ENCODE measurements around the gene ARHGAP12.
"Not testable (repeated sequence)": the region's sequence is repeated elsewhere in the genome, so short reads cannot be mapped to it uniquely, and the experiment has no call there.

Gene ARHGAP12, protein sequence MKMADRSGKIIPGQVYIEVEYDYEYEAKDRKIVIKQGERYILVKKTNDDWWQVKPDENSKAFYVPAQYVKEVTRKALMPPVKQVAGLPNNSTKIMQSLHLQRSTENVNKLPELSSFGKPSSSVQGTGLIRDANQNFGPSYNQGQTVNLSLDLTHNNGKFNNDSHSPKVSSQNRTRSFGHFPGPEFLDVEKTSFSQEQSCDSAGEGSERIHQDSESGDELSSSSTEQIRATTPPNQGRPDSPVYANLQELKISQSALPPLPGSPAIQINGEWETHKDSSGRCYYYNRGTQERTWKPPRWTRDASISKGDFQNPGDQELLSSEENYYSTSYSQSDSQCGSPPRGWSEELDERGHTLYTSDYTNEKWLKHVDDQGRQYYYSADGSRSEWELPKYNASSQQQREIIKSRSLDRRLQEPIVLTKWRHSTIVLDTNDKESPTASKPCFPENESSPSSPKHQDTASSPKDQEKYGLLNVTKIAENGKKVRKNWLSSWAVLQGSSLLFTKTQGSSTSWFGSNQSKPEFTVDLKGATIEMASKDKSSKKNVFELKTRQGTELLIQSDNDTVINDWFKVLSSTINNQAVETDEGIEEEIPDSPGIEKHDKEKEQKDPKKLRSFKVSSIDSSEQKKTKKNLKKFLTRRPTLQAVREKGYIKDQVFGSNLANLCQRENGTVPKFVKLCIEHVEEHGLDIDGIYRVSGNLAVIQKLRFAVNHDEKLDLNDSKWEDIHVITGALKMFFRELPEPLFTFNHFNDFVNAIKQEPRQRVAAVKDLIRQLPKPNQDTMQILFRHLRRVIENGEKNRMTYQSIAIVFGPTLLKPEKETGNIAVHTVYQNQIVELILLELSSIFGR

DNA sequence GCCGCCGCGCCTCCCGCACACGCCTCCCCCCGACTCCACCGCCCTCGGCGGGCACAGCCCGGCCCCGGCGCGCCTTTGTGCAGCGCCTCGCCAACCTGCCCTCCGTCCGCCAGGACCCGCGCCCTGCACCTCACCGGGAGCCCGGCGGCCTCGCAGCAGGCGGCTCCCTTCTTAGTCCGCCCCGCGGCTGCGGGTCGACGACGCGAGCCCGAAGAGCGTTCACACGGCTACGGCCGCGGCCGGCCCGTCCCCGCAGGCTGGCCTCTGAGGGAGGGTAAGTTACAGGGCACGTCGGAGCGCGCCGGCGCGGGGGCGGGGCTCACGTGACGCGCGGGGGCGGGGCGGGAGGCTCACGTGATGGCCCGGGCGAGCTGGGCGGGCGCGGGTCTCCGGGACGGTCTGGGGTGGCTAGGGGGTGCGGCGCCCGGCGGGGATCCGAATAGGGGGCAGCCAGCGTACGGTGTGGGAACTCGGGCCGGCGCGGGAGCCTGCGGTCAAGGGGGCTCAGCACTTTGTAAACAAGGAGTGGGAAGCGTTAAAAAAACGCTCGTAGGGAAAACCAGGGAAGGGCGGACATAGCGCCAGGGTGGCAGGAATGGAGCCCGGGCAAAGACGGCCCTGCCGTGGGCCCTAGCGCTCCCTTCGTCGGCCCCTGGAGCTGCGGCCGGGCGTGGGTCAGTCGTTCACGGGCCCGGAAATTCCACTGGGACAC is at the start of gene ARHGAP12:
ARHGAP12 (minus strand) TSS at position 283 of the 712 bp plus-strand sequence. CDS start 19,976 bp downstream, outside the sequence.
- peak; percentile 13 for DNase-seq

DNA sequence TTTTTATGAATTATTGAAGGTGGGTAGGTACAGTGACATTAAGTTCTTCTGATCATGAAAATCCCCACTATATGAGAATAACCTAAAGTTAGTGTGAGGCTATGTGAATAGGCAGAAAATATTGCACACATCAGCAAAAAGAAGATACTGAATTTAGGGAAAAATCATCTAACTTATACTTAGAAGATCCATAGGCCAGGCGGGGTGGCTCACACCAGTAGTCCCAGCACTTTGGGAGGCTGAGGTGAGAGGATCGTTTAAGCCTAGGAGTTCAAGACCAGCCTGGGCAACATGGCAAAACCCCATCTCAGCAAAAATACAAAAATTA is 49.5 kb upstream of the ARHGAP12 start:
- DNase-seq = no peak

DNA sequence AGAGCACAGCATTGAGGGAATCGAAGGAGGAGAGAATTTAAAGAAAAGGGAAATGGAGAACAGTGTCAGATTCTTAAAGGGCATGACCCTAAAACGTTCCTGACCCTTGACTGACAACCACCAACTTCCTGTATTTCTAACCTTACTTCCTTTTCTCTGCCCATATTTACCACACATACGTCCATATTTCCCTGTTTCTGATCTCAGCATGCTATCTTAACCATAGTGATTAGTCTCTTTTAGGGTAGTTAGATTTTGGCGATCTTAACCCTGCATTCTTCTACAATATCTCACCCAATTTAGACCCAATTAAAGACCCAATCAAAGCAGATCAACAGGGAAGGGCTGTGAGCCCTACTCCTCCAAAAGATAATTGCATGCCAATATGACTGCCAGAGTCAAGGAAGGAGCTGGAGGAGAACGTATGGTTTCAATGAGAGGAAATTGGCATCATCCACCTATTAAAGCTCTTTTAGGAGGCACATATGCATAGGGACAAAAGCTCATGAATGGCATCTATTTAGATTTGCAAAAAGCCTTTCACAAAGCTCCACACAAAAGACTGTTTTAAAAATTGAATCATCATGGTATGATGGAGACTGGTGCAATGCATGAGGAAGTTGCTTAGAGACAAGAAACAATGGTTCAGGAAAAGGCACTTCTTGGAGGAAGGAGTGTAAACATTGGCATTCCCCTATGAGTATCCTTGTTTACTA is 49.0 kb upstream of the ARHGAP12 start:
- no peak for DNase-seq

DNA sequence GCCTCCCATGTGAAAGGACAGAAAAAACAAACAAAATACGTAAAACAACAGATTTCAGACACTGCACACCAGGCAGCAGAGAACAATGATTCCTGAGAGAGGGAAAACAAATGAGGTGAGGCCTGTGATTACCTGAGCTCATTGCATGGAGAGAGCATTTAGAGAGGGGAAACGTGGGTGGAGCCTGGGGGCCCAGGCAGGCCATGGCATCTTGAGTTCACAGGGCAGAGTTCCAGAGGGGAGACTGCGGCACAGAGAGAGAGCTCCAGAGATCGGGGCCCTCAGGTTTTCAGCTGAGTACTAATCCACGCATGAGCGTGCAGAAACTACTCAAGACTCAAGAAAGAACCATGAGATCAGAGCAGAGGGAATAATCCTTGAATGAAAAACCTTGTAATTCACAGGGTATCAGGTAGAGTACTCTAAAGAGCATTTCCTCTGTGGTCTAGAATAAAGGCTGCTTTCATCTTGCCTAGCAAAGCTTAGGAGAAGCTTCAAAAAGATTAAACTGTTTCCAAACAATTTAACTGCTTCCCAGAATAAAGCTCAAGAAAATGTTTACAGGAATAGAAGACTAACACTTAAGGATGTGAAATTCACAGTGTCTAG is 46.6 kb upstream of the ARHGAP12 start:
- DNase-seq = no peak

DNA sequence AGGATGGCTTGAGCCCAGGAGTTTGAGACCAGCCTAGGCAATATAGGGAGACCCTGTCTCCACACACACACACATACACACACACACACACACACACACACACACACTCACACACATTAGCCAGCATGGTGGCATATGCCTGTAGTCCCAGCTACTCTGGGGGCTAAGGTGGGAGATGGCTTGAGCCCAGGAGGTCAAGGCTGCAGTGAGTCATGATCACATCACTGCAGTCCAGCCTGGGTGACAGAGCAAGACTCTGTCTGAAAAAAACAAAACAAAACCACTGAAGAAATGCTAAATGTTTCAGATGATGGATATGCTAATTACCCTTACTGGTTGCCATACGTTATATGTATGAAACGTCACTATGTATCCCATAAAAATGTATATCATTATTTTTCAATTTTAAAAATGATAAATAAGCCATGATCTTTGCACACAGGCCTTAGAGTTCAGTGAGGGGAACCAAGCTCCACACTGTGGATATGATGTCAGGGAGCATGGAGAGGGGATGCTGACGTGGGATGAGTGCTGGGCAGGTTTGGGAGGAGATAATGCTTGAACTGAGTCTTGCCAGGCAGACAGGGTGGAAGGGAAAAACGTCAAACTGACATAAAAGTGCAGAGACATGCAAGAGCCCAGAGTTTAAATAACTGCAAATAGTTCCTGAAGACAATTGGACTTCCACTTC is 45.9 kb upstream of the ARHGAP12 start:
- no peak for DNase-seq

DNA sequence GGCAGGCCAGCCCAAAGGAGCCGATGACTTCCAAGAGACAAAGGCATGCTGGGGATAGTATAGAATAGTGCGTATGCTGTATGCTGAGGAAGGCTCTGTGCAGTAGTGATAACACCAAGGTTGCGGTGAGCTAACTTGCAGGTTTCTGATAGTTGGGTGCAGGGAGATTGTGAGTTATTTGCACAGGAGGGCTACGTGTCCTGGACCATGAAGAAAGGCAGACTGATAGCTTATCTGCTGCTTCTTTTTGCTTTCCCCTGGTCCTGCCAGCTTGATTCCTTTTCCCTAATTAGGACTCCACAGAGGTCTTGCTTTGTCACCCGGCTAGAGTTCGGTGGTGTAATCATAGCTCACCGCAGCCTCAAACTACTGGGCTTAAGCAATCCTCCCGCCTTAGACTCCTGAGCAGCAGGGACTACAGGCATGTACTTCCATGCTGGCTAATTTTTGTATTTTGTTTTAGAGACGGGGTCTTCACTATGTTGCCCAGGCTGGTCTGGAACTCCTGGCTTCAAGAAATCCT is 43.9 kb upstream of the ARHGAP12 start:
- no peak for DNase-seq

DNA sequence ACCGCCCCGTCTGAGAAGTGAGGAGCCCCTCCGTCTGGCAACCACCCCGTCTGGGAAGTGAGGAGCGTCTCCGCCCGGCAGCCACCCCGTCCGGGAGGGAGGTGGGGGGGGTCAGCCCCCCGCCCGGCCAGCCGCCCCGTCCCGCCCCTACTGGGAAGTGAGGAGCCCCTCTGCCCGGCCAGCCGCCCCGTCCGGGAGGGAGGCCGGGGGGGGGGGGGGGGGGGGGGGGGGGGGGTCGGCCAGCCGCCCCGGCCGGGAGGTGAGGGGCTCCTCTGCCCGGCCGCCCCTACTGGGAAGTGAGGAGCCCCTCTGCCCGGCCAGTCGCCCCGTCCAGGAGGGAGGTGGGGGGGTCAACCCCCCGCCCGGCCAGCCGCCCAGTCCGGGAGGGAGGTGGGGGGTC is 41.2 kb upstream of the ARHGAP12 start:
- DNase-seq = not testable (repeated sequence)

DNA sequence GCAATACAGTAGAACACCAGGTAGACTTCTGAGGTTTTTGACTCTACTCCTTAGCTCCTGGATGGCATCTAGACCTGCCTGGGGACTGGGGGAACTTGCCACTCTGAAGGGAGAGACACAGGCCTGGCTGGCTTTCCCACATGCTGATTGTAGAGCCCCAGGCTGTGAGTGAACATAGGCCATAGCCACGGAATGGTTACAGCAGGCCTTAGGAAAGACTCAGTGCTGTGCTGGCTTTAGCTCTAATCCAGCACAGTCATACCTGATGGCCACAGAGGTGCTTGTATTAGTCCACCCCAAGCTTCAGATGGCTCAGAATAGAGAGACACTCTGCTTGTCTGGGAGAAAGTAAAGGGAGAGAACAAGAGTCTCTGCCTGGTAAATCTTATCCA is 35.0 kb upstream of the ARHGAP12 start:
- DNase-seq = no peak

DNA sequence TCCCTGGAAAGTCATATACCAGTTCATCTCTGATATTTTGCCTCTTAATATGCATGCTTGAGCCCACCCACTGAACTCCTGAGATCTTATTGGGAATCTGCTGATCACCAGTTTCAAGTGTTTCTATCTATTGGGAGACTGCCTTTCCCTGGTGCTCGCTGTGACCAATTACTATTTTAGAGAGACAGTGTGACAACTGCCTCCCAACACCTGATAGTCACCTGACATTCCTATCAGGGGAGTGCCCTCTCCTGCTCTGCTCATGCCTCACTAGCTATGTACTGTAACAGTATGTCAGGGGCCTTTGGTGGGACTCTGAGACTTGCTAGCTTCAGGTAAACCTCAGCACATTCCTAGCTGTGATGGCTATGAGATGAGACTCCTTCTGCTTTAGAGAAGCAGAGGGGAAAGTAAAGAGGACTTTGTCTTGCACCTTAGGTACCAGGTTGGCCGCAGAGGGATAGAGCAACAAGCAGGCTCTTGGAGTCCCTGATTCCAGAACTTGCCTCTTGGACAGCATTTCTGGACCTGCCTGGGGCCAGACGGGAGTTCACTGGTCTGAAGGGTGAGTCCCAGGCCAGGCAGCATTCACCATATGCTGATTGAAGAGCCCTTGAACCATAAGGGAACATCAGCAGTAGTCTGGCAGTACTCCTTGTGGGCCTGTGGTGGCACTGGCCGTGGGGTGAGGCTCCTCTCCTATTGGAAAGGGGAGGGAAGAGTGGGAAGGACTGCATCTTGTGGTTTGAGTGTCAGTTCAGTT is 34.4 kb upstream of the ARHGAP12 start:
- DNase-seq = no peak

DNA sequence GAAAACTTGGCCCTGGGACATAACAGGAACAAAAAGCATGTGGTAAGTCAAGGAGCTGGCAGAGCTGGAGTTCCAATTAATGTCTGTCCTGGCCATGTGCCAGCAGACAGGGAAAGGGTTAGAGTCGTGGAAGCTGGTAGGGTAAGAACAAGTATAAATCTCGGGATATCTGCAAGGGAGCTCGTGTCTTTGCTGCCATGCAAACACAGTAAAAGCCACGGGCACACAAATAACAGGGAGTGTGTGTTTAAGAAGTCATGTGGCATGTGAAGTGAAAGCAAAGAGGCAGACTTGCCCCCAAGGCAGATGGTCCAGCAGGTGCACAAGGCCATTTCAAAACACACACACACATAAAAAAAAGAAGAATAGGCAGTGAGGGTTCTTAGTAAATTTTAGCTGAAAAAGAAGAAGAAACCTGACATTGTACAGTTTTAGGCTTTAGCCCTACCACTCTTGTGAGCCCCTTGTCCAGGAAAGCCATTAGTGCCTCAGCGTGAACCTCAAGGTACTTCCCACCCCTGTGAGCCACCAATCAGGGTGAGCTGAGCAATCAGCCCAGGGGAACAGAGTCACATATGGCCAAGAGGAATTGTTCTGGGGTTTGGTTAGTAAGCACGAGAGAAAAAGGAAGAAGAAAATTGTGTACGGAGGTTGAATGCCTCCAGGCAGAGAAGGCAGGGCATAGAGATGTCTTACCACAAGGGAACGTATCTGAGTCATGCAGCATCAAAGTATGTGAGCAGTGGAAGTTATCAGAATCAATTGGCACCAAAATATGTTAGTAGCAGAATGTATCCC is 32.8 kb upstream of the ARHGAP12 start:
- no peak for DNase-seq

DNA sequence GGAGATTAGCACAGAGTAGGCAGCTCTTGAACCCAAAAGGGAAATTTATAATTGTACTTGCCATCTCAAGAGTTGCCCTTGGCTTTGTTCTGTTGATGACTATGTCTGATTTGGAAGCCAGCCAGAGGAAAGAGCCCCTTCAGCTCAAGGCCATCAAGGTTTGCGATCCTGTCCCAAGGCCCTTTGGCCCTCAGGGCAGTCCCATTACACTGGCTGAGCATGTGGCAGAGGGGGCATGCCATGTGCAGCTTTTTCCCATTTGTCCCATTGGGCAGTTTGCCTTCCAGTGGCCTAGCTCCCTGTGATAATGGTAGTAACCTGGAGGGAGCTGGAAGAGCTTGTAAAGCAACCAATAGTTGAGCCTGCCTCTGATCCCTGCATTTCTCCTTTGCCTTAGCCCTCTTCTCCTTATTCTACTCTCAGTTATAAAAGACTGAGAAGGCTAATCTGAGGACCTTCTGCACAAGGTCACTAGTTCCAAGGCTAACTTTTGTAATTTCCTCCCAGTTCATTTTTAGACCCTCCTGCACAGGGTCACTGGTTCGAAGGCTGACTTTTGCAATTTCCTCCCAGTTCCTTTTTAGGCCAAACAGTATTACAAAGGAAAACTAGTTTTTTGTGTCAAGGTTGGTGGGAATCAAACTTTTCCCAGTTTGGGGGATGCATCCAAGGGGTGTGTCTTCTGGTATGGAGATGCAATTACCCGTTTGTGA is 31.0 kb upstream of the ARHGAP12 start:
- no peak for DNase-seq

DNA sequence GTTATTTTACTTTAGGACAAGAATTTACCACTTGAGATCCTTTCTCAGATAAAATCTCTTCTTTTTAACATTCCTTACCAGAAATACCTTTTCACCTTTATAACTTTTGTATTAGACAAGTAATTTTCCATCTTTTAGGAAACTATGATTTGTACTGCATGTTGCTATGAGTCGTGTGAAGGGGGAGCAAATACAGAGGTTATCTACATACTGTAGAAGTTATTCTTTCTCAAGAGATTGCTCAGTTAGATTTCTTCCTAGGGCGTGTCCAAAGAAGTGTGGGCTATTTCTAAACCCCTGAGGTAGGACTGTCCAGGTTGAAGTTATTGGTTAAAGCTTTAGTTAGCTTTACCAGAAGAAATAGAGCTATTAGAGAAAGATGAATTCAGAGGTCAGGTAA is 30.2 kb upstream of the ARHGAP12 start:
- DNase-seq = no peak

DNA sequence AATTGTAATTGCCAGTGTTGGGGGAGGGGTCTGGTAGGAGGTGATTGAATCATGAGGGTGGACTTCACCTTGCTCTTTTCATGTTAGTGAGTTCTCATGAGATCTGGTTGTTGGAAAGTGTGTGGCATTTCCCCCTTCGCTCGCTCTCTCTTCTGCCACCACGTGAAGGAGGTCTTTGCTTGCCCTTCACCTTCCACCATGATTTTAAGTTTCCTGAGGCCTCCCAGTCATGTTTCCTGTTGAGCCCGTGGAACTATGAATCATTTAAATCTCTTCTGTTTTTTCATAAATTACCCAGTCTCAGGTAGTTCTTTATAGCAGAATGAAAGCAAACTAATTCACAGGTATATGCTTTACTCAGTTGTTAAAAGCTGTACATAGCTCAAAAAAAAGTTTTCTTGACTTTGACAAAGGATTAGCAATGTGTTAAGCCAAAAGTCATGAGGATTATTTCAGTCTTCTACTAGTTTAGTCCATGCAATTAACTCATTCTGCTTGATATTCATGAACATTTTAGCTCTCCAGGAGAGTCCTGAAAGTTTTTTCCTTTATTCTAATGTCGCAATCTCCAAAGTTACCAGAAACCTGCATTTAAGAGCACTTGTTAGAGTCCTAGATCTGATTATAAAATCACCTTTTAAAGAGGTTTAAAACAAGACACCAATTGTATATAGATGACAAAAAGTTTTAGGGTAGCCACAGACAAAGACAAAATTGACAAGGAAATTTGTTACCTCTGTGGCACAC is 27.7 kb upstream of the ARHGAP12 start:
- no peak for DNase-seq

DNA sequence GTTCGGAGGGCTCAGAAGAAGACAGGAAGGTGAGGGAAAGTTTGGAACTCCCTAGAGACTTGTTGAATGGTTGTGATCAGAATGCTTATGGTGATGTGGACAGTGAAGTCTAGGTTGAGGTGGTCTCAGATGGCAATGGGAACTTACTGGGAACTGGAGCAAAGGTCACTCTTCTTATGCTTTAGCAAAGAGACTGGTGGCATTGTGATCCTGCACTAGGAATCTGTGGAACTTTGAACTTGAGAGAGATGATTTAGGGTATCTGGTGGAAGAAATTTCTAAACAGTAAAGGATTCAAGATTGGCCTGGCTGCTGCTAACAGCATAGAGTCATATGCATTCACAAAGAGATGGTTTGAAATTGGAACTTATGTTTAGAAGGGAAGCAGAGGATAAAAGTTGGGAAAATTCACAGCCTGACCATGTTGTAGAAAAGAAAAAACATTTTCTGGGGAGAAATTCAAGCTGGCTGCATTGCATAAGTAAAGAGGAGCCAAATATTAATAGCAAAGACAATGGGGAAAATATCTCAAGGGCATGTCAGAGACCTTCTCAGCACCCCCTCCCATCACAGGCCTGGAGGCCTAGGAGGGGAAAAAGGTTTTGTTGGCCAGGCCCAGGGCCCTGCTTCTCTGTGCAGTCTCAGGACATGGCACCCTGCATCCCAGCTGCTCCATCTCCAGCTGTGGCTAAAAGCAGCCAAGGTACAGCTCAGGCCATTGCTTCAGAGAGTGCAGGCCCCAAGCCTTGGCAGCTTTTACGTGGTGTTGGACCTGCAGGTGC is 26.0 kb upstream of the ARHGAP12 start:
- no peak for DNase-seq

DNA sequence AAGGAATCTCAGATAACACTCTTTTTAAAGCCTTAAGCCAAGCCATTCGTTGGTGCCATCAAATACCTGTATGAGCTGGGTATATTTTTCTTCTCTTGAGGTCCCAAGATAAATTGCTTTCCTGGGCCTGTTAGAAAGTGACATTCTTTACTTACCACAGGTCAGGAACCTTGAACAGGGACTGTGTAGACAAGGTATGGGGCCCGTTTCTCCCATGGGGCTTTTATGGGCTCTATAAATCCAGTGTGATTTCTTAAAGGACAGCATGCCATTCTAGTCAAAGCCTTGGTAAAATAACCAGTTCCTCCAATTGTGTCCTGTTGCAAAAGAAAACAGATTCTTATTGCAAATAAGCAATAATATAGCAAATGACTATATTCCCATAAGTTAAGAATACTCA is 24.8 kb upstream of the ARHGAP12 start:
- DNase-seq = no peak

DNA sequence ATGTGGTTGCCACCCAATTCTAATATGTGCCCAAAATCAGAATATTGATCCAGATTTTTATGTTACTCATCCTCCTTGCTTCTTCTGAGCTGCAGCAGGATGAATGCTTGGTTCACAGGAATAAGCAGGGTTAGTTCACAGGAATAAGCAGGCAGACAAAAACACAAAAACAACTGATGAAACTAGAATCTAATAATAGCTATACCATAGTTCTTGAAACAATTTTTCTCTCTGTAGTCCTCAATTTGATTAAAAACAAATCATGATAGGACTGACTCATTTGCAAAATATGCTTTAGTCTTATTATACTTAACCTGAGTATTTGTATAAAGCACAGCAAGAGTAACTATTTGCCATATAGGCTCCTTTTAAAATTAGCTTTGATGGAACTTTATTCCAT is 24.4 kb upstream of the ARHGAP12 start:
- no peak for DNase-seq

DNA sequence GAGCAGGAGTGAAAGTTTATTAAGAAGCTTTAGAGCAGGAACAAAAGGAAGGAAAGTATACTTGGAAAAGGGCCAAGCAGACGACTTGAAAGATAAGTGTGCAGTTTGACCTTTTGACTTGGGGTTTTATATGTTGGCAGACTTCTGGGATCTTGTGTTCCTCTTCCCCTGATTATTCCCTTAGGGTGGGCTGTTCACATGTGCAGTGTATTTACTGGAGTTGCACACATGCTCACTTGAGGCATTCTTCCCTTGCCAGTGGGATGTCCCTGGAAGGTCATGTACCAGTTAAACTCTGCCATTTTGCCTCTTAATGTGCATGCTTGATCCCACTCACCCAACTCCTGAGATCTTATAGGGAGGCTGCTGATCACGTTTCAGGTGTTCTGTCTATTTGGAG is 23.4 kb upstream of the ARHGAP12 start:
- DNase-seq = no peak

DNA sequence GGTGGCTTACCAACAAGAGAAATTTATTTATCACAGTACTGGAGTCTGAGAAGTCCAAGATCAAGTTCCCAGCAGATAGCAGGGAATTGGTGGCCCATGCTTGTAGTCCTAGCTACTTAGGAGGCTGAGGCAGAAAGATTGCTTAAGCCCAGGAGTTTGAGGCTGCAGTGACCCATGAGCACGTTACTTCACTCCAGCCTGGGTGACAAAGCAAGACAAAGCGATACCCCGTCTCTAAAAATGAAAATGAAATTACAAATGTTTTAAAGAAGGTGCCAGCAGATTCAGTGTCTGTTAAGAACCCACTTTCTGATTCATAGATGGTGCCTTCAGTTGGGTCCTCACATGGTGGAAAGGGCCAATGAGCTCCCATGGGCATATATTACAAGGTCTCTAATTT is 20.6 kb upstream of the ARHGAP12 start:
- no peak for DNase-seq
